HEK293 (cell line): ENCODE measurements around the gene PARD6G.

Source experiments
- ATF2 ChIP-seq: fragments of 450-650 bp; formaldehyde crosslinking; IDR thresholded peaks from 2 replicates; pipeline ENCODE4 v1.5.1; 2016; ENCODE audit warnings: missing biosample characterization, missing genetic modification characterization, low read depth
- CTCF ChIP-seq: fragments of 450-650 bp; formaldehyde crosslinking; IDR thresholded peaks from 2 replicates; pipeline ENCODE4 v1.5.1; 2016; ENCODE audit warnings: missing biosample characterization, missing genetic modification characterization
- ELK4 ChIP-seq: IDR thresholded peaks from 2 replicates; pipeline ENCODE4 v1.6.1; 2011; ENCODE audit warnings: mild to moderate bottlenecking, low read depth, low read length, borderline replicate concordance
- SETDB1 ChIP-seq: IDR thresholded peaks from one replicate; pipeline ENCODE4 v1.6.1; 2017; ENCODE audit warnings: mild to moderate bottlenecking, low read length, moderate library complexity, mixed read lengths; ENCODE audit not compliant: insufficient read length
- ZBTB49 ChIP-seq: fragments of 450-650 bp; formaldehyde crosslinking; IDR thresholded peaks from 2 replicates; pipeline ENCODE4 v1.5.1; 2016; ENCODE audit warnings: missing biosample characterization, missing genetic modification characterization, low read depth
- ZNF112 ChIP-seq: fragments of 450-650 bp; formaldehyde crosslinking; IDR thresholded peaks from 2 replicates; pipeline ENCODE4 v1.5.0; 2017; ENCODE audit warnings: missing biosample characterization, missing genetic modification characterization
- ZNF148 ChIP-seq: fragments of 450-650 bp; formaldehyde crosslinking; IDR thresholded peaks from 2 replicates; pipeline ENCODE4 v1.5.0; 2017; ENCODE audit warnings: missing biosample characterization, missing genetic modification characterization, borderline replicate concordance
- ZNF24 ChIP-seq: fragments of 450-650 bp; formaldehyde crosslinking; IDR thresholded peaks from 2 replicates; pipeline ENCODE4 v1.5.1; 2016; ENCODE audit warnings: missing biosample characterization, missing genetic modification characterization
- ZNF530 ChIP-seq: fragments of 450-650 bp; formaldehyde crosslinking; IDR thresholded peaks from 2 replicates; pipeline ENCODE4 v1.5.1; 2016; ENCODE audit warnings: low read depth, missing biosample characterization, missing genetic modification characterization
- ZNF600 ChIP-seq: fragments of 450-650 bp; formaldehyde crosslinking; IDR thresholded peaks from 2 replicates; pipeline ENCODE4 v1.5.1; 2016; ENCODE audit warnings: missing biosample characterization, missing genetic modification characterization

- TF ChIP-seq ELK4 (no peak), ATF2 (tag by site-specific recombination) (no peak), CTCF (tag by site-specific recombination) (no peak), ZNF112 (tag by site-specific recombination) (no peak), ZBTB49 (tag by site-specific recombination) (no peak), ZNF24 (no peak), SETDB1 (no peak), ZNF148 (tag by site-specific recombination) (no peak), ZNF530 (tag by site-specific recombination) (no peak), ZNF600 (tag by site-specific recombination) (no peak)
Measured at GRCh38 chr18:80149667-80150066, 97.6 kb downstream of the PARD6G start.
